Endothelial cell of umbilical vein (primary cell): ENCODE results near the gene COASY. TPM values are rescaled to one million over a fixed set of nuclear protein-coding genes. Genes with fewer than 3 reads are reported as not detected.

ENCODE experiments used
- BruUV-seq: library from RNA; stranded (reverse); fragments of 400-500 nt; replicated peaks from 2 replicates; lab custom pipeline; 2021; lab: Mats Ljungman, UMichigan
- CTCF ChIA-PET: fragments of 300-600, 350-600 bp; sonication (Branson Sonifier 250); formaldehyde crosslinking; loops from one replicate; lab custom pipeline; 2021; ENCODE audit warnings: antibody characterized with exemption, inconsistent platforms; lab: Charles Lee
- POLR2A ChIA-PET: fragments of 300-600, 350-600 bp; sonication (Branson Sonifier 250); formaldehyde crosslinking; loops from one replicate; lab custom pipeline; 2021; ENCODE audit warnings: antibody characterized with exemption, inconsistent platforms; lab: Charles Lee
- DNase-seq: peaks from one replicate; pipeline ENCODE4 v3.0.0-alpha.2; 2011; ENCODE audit warnings: low read depth, low spot score
- FAIRE-seq: peaks from 2 replicates; lab custom pipeline; 2011; peaks lifted over from hg19 to GRCh38; lab: Jason Lieb, UNC
- H2AFZ ChIP-seq: 2 replicates; pipeline ENCODE4 v1.6.0; 2012; ENCODE audit warnings: low read depth, low read length, control low read depth, inconsistent platforms
- H3K27ac ChIP-seq: 2 replicates; pipeline ENCODE4 v1.5.1; 2011; ENCODE audit warnings: low read depth, mild to moderate bottlenecking, control low read depth, low read length, moderate library complexity; ENCODE audit not compliant: insufficient read depth
- H3K27me3 ChIP-seq, 2 experiments: 2 replicates each; pipeline versions ENCODE4 v1.6.0 to v1.6.1; 2011; ENCODE audit warnings: low read length in 2 of 2, mixed read lengths in 1 of 2; ENCODE audit not compliant: control insufficient read depth in 2 of 2, insufficient read depth in 2 of 2
- H3K36me3 ChIP-seq, 2 experiments: 2 replicates in 1 of 2; 3 replicates in 1 of 2; pipeline ENCODE4 v1.5.1; 2011; ENCODE audit warnings: low read length in 2 of 2, mild to moderate bottlenecking in 1 of 2, moderate library complexity in 1 of 2; ENCODE audit not compliant: control insufficient read depth in 2 of 2, insufficient read depth in 2 of 2; ENCODE audit errors: extremely low read depth in 1 of 2
- H3K4me1 ChIP-seq: 3 replicates; pipeline ENCODE4 v1.5.1; 2011; ENCODE audit warnings: mild to moderate bottlenecking, low read length; ENCODE audit not compliant: control insufficient read depth, insufficient read depth; ENCODE audit errors: extremely low read depth
- H3K4me2 ChIP-seq: 2 replicates; pipeline ENCODE4 v1.6.1; 2011; ENCODE audit warnings: low read length, control low read depth, mixed read lengths; ENCODE audit not compliant: insufficient read depth
- H3K4me3 ChIP-seq, 3 experiments: fragments of 200-600 bp in 1 of 3; sonication (generic), shearing (Covaris generic) in 1 of 3; replicated peaks in 1 of 3; 2 replicates each; pipeline ENCODE4 v1.5.1; 2011 to 2016; ENCODE audit warnings: control low read depth in 3 of 3, low read length in 3 of 3, mild to moderate bottlenecking in 2 of 3, inconsistent platforms in 1 of 3, low read depth in 1 of 3, moderate library complexity in 1 of 3; ENCODE audit not compliant: insufficient read depth in 1 of 3
- H3K79me2 ChIP-seq: 2 replicates; pipeline ENCODE4 v1.6.0; 2012; ENCODE audit warnings: low read length, inconsistent platforms; ENCODE audit not compliant: control insufficient read depth, insufficient read depth
- H3K9ac ChIP-seq: replicated peaks from 2 replicates; pipeline ENCODE3; 2011; ENCODE audit warnings: low read length, control low read depth; ENCODE audit not compliant: insufficient read depth; ENCODE audit errors: extremely low read depth
- H3K9me1 ChIP-seq: replicated peaks from 3 replicates; pipeline ENCODE4 v1.6.0; 2011; ENCODE audit warnings: mild to moderate bottlenecking, low read length; ENCODE audit not compliant: control insufficient read depth, insufficient read depth; ENCODE audit errors: extremely low read depth
- H3K9me3 ChIP-seq: replicated peaks from 2 replicates; pipeline ENCODE4 v1.5.1; 2012; ENCODE audit warnings: low read length, inconsistent platforms; ENCODE audit not compliant: control insufficient read depth, insufficient read depth
- H4K20me1 ChIP-seq: replicated peaks from 2 replicates; pipeline ENCODE3; 2011; ENCODE audit warnings: mild to moderate bottlenecking, low read length; ENCODE audit not compliant: control insufficient read depth, insufficient read depth; ENCODE audit errors: extremely low read depth
- EZH2 ChIP-seq: IDR thresholded peaks from 2 replicates; pipeline ENCODE4 v1.6.1; 2012; ENCODE audit warnings: borderline replicate concordance, low read depth, mild to moderate bottlenecking, moderate library complexity, low read length, inconsistent platforms; ENCODE audit not compliant: severe bottlenecking
- MYC ChIP-seq: IDR thresholded peaks from one replicate; pipeline ENCODE4 v1.6.1; 2011; ENCODE audit warnings: mild to moderate bottlenecking, low read depth, low read length
- dilution Hi-C: fragments of 300-500 bp; cut with MboI; formaldehyde crosslinking; loops from one replicate; pipeline ENCODE4 v1.15.0; 2019; ENCODE audit warnings: low sequenced_read_pairs; ENCODE audit not compliant: extremely low pct_ligation_motif_present
- intact Hi-C: fragments of 100-400 bp; cut with micrococcal nuclease; formaldehyde crosslinking; loops from one replicate; pipeline ENCODE4 v1.10.0; 2022
- microRNA-seq: library from miRNA; unstranded; fragments of <30 nt; microRNA quantifications from one replicate; pipeline ENCODE4 v1.2.0, GENCODE V29; 2021; ENCODE audit warnings: borderline number of aligned reads, borderline replicate concordance
- polyA plus RNA-seq, 4 experiments: library from polyadenylated mRNA; depleted of rRNA in 3 of 4; stranded (reverse) in 3 of 4; unstranded in 1 of 4; fragments of >200 nt; gene quantifications; 2 replicates each; pipeline versions ENCODE4 v1.2.1 to v1.2.3, GENCODE V29; 2011 to 2012; ENCODE audit warnings: missing spikeins in 1 of 4
- total RNA-seq: library from RNA; stranded (reverse); gene quantifications from 2 replicates; pipeline ENCODE4 v1.2.3, GENCODE V29; 2021

Gene COASY
- total and polyA plus RNA-seq, 2 donors (not counting 3 experiments of a cell fraction or from before 2014, with no cell fraction given), result 39.6 to 69.2 TPM

DNA sequence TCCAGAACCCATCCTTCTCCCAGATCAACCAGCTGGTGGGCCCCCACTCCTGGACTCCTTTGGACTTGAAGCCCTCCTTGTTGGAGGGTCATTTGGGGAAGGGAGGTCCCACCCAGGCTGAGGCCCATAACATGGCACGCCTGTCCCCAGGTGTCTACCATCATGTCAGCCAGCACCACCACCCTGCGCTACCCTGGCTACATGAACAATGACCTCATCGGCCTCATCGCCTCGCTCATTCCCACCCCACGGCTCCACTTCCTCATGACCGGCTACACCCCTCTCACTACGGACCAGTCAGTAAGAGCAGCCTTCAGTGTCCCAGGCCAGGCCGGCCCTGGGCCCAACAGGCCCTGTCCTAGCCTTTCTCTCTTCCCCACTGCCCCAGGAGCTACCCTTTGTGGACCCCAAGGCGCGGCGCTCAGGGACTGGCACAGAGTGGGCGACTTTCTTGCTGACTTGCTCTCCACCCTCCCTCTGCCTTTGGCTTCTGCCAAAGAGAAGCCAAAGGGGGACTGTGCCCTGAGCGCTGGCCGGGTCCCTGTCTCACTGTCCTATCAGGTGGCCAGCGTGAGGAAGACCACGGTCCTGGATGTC, 51.8 kb downstream of the COASY start:
- H3K9ac ChIP-seq, result no peak overlapping the region
- H3K4me2 ChIP-seq, result no peak overlapping the region
- FAIRE-seq (no peak), DNase-seq (no peak)
- no peaks in the 10 kb centered on the region for H3K9me3 ChIP-seq
- H3K27me3 ChIP-seq, result no peaks in the 10 kb centered on the region
- dilution Hi-C loops, result no loop called here
- no peaks in the 10 kb centered on the region for H4K20me1 ChIP-seq
- no peak overlapping the region for H2AFZ ChIP-seq
- BruUV-seq, result no TSS peak
- H3K9me1 ChIP-seq, result no peaks in the 10 kb centered on the region
- peaks cover 20 to 24% of the 10 kb centered on the region in 2 experiments for H3K36me3 ChIP-seq
- CTCF ChIA-PET, result interaction anchor here (1.0 kb wide), 1 partner anchor 35 kb away, joined by 4 read pairs; no protein-coding TSS in a partner anchor
- TF ChIP-seq MYC (no peak), EZH2 (no peak)
- POLR2A ChIA-PET, result no interaction called here
- H3K79me2 ChIP-seq, result peaks cover 6% of the 10 kb centered on the region
- H3K27ac ChIP-seq, result no peak overlapping the region
- peaks cover 4% of the 10 kb centered on the region for H3K4me1 ChIP-seq
- no peak overlapping the region for H3K4me3 ChIP-seq
- intact Hi-C loops, result no loop called here

Small RNA genes within 50 kb of the gene (microRNA-seq; reads per million reads assigned to microRNA genes)
- 3.8 reads per million, percentile 3 among the genes with 10 or more reads in this experiment for gene MIR5010

Other genes with a start within 250 kb of the COASY start
- gene STAT3, start 173.7 kb upstream of the COASY start, total RNA-seq, result 108 and 124 TPM in 2 replicates
- 48.2 and 59.1 TPM in 2 replicates for gene STAT3, start 173.7 kb upstream of the COASY start, polyA plus RNA-seq
- gene CAVIN1, start 138.9 kb upstream of the COASY start, total RNA-seq, result 663 and 684 TPM in 2 replicates
- 292 and 303 TPM in 2 replicates for gene CAVIN1, start 138.9 kb upstream of the COASY start, polyA plus RNA-seq
- gene ATP6V0A1, start 103.3 kb upstream of the COASY start, total RNA-seq, result 36.4 and 37.3 TPM in 2 replicates
- 49.2 and 55.9 TPM in 2 replicates for gene ATP6V0A1, start 103.3 kb upstream of the COASY start, polyA plus RNA-seq
- 40.2 and 50.2 TPM in 2 replicates for gene NAGLU, start 25.9 kb upstream of the COASY start, total RNA-seq
- gene NAGLU, start 25.9 kb upstream of the COASY start, polyA plus RNA-seq, result 54.2 and 66.8 TPM in 2 replicates
- 0.62 and 1.0 TPM in 2 replicates for gene HSD17B1, start 9.2 kb upstream of the COASY start, total RNA-seq
- gene HSD17B1, start 9.2 kb upstream of the COASY start, polyA plus RNA-seq, result 0.22 and 0.41 TPM in 2 replicates
- gene MLX, start 5.0 kb downstream of the COASY start, total RNA-seq, result 40.3 and 40.9 TPM in 2 replicates
- gene MLX, start 5.0 kb downstream of the COASY start, polyA plus RNA-seq, result 41.1 and 42.7 TPM in 2 replicates
- gene PSMC3IP, start 15.6 kb downstream of the COASY start, total RNA-seq, result 19.3 and 20.8 TPM in 2 replicates
- 5.5 and 5.9 TPM in 2 replicates for gene PSMC3IP, start 15.6 kb downstream of the COASY start, polyA plus RNA-seq
- gene RETREG3, start 47.2 kb downstream of the COASY start, total RNA-seq, result 52.3 and 53.4 TPM in 2 replicates
- gene RETREG3, start 47.2 kb downstream of the COASY start, polyA plus RNA-seq, result 32.6 and 36.2 TPM in 2 replicates
- 96.9 and 102 TPM in 2 replicates for gene TUBG1, start 47.5 kb downstream of the COASY start, total RNA-seq
- gene TUBG1, start 47.5 kb downstream of the COASY start, polyA plus RNA-seq, result 132 and 173 TPM in 2 replicates
- 13.1 and 13.2 TPM in 2 replicates for gene TUBG2, start 97.1 kb downstream of the COASY start, total RNA-seq
- gene TUBG2, start 97.1 kb downstream of the COASY start, polyA plus RNA-seq, result 17.7 and 19.4 TPM in 2 replicates
- gene PLEKHH3, start 114.8 kb downstream of the COASY start, total RNA-seq, result 11.3 and 13.2 TPM in 2 replicates
- 5.4 and 6.8 TPM in 2 replicates for gene PLEKHH3, start 114.8 kb downstream of the COASY start, polyA plus RNA-seq
- 1.3 TPM in 1 of 2 replicates, not detected in the other for gene CCR10, start 119.7 kb downstream of the COASY start, total RNA-seq
- gene CCR10, start 119.7 kb downstream of the COASY start, polyA plus RNA-seq, result 1.1 and 1.4 TPM in 2 replicates
- gene CNTNAP1, start 120.4 kb downstream of the COASY start, total RNA-seq, result 3.6 and 44.8 TPM in 2 replicates
- gene CNTNAP1, start 120.4 kb downstream of the COASY start, polyA plus RNA-seq, result 26.3 and 27.3 TPM in 2 replicates
- gene EZH1, start 182.9 kb downstream of the COASY start, total RNA-seq, result 29.8 and 31.4 TPM in 2 replicates
- 27.8 and 33.7 TPM in 2 replicates for gene EZH1, start 182.9 kb downstream of the COASY start, polyA plus RNA-seq
- 71.0 and 106 TPM in 2 replicates for gene RAMP2, start 199.1 kb downstream of the COASY start, total RNA-seq
- gene RAMP2, start 199.1 kb downstream of the COASY start, polyA plus RNA-seq, result 192 and 262 TPM in 2 replicates
- gene VPS25, start 211.3 kb downstream of the COASY start, total RNA-seq, result 45.0 and 47.1 TPM in 2 replicates
- gene VPS25, start 211.3 kb downstream of the COASY start, polyA plus RNA-seq, result 86.8 and 107 TPM in 2 replicates
- gene WNK4, start 218.5 kb downstream of the COASY start, total RNA-seq, result 1.9 TPM in 2 replicates
- gene WNK4, start 218.5 kb downstream of the COASY start, polyA plus RNA-seq, result 0.48 and 0.84 TPM in 2 replicates
- 56.6 and 57.5 TPM in 2 replicates for gene COA3, start 236.6 kb downstream of the COASY start, total RNA-seq
- gene COA3, start 236.6 kb downstream of the COASY start, polyA plus RNA-seq, result 126 and 139 TPM in 2 replicates
- not detected in 2 replicates for gene CNTD1, start 236.7 kb downstream of the COASY start, total RNA-seq
- gene CNTD1, start 236.7 kb downstream of the COASY start, polyA plus RNA-seq, result not detected in 2 replicates